ENCODE measurements around the gene CETN1.

CETN1 gene

DNA sequence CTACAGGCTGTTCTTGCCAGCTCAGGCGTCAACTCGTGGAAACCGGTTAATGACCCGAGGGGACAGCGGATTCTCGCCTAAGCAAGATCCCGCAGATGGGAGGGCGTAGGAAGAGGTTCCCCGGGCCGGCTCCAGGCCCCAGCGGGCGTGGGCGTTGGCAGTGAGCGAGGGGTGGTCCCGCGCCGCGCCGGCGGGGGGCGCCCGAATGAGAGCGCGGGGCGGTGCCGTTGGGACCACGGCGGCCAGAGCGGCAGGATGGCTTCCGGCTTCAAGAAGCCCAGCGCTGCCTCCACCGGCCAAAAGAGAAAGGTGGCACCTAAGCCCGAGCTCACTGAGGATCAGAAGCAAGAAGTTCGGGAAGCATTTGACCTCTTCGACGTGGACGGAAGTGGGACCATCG is at the start of gene CETN1:
Gene CETN1, plus strand, starts transcription at position 227 of the 400 bp plus-strand sequence. Its CDS starts 29 bp downstream, at position 256.
- DNase-seq, result no peak

GRCh38 chr18:532018-532417 is 48.2 kb upstream of the CETN1 start:
- no peak for DNase-seq

DNA sequence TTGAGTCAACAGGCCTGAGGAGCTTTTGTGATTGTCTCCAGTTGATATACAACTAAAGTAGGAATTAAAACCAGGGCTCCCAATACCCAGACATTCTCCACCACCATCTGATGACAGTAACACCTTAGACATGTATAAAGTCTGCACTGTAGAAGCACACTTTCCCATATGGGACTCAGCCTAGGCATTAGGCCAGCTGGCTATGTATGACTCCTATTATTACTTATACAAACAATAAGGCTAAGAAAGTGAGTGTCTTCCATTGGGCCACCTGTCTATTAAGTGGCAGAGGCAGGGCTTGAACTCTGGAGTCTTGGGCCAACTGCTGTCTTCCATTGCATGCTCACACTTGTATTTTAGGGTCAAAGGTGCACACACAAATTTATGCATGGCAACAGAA is 47.5 kb upstream of the CETN1 start:
- DNase-seq, result no peak

DNA sequence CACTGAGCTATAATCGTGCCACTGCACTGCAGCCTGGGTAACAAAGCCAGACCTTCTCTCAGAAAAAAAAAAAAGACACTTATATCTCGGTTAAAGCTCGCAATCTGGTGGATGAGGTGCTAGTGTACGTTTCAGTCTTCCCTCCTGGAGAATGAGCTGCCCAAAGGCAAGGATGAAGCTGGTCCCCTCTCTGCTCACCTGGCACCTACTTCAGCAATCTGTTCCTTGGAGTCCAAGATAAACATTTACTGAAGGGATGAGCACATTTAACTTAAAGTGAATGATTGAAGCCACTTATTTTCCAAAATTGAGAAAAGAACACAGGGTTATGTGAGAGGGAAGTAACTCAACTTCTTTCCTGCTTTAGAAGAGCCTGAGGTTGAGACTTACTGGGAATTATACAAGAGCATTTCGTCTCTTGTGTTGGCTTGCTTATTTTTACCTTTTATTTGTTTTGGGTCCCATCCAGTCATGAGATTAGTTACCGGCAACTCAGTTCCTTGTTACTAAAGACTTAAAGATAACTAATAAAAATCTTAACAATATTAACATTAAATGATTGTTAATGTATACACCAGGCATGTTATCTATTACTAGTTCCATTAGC is 46.1 kb upstream of the CETN1 start:
- DNase-seq, result no peak

DNA sequence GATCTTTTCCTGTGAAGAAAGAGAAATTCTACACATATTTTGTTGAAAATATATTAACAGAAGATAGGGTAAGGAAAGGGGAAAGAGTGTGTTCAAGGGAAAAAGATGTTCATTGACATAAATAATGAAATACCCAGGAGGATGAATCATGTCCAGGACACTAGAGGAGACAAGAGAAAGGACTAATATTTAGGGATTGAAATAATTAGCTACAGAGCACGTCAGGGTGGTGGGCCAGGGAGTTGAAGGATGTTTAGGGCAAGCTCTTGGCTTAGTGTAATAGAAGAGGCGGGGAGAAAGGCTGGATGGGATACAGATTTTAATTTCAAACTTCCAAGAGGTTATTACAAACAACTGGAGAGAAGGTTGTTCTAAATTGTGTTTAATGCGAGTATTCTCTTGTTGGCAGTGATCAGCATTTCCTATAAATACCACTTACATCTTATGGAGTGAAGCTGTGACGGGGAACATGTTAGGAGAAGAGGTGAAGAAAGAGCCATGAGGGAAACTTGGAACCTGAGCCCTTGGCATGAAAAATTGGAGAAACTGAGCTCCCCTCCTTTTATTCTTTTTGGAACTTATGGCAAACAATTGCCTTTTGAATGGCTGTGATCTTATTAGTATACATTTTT is 36.6 kb upstream of the CETN1 start:
- DNase-seq, result no peak

DNA sequence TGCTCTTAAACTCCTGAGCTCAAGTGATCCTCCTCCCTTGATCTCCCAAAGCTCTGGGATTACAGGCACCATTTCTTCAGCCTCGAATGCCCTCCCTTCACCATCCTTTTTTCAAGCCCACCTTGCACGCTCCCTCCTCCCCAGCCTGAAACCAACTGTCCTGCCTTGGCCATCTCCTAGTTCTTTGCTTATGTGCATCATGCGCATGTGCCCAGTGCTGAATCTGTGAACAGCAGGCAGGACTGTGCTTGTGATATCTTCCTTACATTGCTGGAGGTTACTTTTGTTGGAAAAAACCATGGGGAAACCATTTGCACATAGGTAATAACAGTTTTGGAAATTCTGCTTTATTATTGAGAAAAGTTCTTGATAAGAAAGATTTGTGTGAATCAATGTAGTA is 30.2 kb upstream of the CETN1 start:
- DNase-seq, result no peak

DNA sequence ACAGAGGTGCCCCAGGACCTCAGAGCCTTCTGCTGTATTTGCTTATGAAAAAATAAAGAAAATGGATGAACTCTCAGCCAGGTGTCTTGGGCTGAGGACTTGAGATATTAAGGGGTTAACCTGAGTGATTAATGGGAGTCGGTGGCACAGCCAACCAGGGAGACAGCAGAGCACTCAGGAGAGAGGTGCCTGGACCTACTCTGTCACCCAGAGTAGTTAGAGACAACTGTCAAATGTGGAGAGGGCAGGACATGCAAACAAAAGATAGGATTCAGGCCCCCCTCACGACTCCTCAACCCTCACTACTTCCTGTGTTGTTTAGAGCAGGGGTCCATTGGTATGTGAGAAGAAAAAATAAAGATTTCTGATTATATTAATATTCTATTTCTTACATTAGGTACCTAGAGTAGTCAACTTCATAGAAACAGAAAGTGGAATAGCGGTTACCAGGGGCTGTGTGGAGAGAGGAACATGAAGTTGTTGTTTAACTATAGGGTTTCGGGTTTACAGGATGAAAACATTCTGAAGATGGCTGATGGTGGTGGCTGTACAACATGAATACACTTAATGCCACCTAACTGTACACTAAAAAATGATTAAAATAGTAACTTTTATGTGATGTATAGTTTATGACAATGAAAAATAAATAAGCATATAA is 28.6 kb upstream of the CETN1 start:
- no peak for DNase-seq

DNA sequence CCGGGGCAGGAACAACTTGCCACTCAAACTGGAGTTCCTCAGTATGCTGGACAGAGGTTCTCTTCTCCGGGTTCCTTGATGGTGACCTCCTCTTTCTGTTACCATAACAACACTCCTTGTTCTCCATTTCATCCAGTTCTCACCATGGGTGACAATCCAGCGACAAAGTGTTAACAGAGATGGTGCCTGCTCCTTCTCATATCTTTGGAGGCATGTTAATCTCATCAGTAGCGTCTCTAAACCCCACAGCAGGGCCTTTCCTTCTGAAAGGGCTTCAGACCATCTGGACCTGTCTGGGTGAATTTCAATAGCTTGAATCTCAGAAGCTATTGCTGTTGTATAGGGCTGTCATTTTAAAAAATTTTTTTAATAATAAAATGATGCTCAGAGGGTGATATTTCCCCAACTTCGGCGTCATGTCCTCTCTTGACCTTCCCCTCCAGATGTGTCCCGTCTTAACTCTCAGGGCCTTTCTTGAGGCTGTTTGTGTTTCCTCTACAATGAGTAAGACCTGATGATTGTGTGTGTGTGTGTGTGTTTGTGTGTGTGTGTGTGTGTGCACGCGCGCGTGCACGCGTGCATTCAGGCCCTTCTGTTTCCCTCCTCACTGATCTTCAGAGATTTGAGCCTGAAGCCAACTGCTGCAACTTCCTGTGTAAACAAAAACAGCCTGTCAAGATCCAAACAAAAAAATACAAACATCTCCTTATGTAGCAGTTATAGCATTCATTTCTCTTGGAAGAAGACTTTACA is 24.3 kb upstream of the CETN1 start:
- DNase-seq, result no peak

DNA sequence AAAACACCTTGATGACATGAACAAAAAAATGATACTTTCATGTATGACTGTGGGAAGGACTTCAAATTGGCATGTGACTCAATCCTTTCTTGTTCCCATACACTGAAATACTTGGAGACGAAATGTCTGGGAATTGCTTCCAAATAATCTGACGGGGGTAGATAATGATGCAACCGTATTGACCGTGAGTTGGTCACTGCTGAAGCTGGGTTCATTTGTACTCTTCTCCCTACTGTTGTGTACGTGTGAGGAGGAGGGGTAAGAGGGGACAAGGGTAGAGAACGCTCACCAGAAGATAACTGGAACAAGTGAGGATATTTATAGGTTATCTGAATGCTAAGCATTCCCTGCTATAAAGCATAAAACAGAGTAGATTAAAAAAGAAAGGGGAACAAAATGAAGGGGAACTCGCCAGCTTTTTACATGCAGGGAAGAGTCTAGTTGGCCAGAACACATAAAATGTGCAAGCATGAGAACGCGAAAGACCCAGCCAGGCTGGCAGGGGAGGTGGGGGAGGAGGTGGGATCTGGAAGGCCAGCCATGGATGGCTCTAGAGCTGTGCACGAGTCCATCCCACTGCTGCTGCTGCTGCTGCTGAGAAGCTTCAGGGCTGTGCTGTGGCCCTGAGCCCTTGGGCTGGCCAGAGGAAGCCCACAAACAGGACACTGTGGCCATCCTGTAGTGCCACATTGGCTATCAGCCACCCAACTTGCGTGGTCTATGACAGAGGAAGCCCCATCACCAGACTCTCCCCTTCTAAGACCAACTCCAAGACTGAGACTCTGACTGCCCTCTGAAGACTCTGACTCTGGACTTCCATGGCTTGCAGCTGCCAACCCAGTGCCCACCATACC is 15.2 kb upstream of the CETN1 start:
- DNase-seq, result no peak

GRCh38 chr18:565562-566061 is 14.6 kb upstream of the CETN1 start:
- DNase-seq, result no peak

DNA sequence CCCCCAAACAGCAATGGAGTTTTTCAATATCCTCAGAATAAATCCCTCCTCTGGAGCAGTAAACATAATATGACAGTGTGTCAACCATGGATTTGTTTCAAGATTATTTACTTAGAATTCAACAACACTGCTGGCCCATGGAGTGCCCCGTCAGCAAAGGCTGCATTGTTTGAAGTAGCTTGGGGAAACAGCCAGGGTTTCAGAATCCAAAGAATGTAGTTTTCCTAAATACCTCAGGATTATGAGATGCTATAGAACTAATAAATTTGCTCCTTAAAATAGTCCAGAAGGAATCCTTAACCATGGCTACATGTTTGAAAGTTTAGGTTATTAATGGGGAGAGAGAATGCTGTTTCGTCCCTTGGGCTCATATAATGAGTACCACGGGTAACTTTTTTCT is 13.1 kb upstream of the CETN1 start:
- no peak for DNase-seq

GRCh38 chr18:568731-569130 is 11.4 kb upstream of the CETN1 start:
- no peak for DNase-seq

DNA sequence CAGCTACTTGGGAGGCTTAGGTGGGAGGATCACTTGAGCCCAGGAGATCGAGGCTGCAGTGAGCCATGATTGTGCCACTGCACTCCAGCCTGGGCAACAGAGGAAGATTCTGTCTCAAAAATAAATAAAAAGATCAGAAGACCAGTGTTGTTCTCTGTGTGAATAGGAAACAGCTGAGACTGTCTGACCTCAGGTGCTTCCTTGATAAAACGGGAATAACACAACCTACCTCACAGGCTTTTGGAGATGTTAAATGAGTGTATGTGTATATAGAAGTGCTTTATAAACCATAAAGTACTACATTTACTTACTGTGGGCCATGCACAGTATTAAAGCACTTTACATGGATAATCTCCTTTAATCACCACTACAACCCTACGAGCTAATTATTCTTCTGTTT is 9.9 kb upstream of the CETN1 start:
- no peak for DNase-seq

- DNase-seq, result no peak
These were observed 9.5 kb upstream of the CETN1 start for GRCh38 chr18:570697-571096.

- DNase-seq, result no peak
These were observed 7.9 kb upstream of the CETN1 start for GRCh38 chr18:572091-572830.

DNA sequence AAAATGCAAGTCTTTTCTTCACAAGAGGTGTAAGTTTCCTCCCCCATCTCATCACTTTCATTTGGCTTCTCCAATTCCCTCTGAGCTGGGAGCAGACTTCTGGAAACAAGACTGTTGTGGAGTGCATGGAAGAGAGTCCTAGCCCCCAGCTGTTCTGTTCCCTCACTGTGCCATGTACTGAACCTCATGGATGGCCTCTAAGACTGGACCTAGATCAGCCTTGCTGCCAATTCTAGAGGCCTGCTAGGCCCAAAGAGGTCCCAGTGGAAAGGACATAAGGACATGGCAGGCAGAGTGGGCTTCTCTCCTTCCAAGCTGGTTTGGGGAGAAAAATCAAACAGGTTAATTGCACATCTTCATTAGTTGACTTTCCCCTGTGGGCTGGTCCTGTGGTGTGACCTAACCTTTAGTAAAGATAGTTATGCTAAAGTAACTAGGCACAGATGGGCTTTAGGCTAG is 7.3 kb upstream of the CETN1 start:
- no peak for DNase-seq

GRCh38 chr18:573385-573784 is 6.8 kb upstream of the CETN1 start:
- DNase-seq, result no peak

DNA sequence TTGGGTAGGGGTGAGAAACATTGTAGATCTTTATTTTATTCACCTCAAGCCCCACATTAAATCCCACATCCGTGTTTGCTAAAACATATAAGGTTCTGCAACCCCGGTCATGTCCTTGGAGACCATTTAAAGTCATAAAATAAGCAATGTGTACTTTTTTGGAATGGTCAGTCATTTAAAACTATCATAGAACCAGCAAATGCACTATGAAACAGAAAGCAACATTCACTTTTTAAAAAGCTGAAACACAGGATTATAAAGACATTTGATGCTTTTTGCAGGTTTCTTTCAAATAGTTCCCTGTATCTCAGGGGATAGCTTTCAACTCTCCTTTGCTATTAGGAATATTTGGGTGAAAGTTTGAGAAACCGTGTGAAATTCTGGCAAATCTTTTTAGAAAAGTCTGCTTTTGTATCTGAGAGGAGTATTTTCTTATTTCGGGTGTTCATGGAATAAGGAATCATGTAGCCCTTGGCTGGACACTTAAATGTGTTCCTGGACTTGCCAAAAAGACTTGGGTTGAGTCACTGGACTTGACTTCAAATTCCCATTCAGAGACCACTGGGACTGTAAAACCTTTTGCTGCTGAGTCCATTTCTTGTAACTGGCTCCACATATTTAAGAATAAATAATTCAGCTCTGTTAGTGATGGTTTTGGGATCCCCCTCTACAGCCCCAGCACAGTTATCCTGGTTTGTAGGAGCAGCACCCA is 5.9 kb upstream of the CETN1 start:
- DNase-seq, result no peak

DNA sequence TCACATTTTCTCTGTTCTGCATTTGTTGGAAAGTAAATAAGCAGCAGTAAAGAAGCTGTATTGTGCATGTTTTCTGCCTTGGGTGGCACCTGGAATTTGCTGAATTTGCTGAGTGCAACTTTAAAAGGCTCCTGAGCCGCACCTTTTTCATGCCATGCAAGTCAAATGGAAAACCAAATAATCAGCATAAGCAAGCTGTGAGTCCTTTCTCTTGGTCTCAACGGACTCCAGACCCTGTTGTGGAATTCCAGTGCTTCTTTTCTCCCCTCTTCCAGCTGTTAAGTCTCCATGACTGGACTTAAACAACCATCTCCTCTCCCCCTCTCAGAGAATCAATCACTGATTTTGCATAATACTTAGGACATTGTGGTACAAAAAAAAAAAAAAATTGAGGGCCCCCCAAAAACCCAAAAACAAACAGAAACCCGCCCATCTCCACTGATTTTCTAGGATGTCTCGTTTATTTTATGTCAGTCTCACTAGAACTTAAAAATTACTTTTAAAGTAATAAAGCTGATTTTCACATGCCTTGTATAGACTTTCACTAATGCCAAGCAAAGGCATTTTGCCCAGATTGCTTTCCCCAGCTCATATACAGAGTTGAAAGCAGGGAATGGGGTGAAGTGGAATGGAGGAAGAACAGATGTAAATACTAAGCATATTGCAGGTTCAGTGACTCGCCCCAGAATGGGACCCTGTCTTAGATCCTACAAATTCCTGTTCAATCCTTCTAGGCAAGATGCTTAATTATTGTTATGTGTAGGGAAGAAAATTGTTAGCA is 5.1 kb upstream of the CETN1 start:
- no peak for DNase-seq

DNA sequence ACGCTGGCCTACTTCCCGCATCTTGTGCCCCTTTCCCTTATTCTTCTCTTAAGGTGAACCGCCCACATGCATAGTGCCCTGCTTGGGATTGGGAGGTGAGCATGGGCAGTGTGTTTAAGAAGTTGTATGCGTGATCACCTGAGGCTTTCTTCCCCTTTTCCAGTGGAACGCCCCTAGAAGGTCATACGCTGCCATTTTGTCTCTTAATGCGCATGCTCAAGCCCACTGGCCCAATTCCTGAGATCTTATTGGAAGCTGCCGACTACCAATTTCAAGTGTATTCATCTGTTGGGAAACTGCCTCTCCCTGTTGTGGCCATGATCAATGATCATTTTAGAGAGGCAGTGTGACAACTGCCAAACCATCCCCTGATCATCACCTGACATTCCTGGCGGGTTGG is 3.3 kb upstream of the CETN1 start:
- DNase-seq, result no peak

Measured in NCI-H146 (cell line).